Measurements from ENCODE around the gene ATF7.

DNA sequence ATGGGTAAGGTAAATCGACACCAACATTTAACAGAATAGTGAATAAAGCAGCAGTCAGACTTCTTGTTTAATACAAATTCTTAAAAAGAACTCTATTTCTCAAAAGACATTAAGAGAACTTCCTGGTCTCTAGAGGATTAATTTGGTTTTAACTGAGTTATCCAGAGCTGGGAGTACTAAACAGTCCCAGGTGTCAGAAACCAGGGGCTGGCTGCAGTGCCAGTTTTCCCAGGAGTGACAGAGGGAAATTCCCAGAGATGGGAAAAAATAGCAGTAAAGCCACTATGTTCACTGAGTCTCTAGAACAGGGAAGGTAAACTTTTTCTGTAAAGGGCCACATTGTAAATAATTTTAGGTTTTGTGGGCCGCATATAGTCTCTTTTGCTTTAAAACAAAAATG lies 40.9 kb upstream of the ATF7 start:
- TF ChIP-seq, protein P1, sequence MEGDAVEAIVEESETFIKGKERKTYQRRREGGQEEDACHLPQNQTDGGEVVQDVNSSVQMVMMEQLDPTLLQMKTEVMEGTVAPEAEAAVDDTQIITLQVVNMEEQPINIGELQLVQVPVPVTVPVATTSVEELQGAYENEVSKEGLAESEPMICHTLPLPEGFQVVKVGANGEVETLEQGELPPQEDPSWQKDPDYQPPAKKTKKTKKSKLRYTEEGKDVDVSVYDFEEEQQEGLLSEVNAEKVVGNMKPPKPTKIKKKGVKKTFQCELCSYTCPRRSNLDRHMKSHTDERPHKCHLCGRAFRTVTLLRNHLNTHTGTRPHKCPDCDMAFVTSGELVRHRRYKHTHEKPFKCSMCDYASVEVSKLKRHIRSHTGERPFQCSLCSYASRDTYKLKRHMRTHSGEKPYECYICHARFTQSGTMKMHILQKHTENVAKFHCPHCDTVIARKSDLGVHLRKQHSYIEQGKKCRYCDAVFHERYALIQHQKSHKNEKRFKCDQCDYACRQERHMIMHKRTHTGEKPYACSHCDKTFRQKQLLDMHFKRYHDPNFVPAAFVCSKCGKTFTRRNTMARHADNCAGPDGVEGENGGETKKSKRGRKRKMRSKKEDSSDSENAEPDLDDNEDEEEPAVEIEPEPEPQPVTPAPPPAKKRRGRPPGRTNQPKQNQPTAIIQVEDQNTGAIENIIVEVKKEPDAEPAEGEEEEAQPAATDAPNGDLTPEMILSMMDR (IDR thresholded peaks at IDR 0.05), result no peak
- no peak for TF ChIP-seq POLR2AphosphoS5 (IDR thresholded peaks at IDR 0.05)
